H1 (cell line): ENCODE measurements around the gene LCOR. TPM values are rescaled to one million over a fixed set of nuclear protein-coding genes. Genes with fewer than 3 reads are reported as not detected.

Experiments
- CTCF ChIA-PET: fragments of 300-600 bp; sonication (Branson Sonifier 250); formaldehyde crosslinking; loops from one replicate; lab custom pipeline; 2021; ENCODE audit not compliant: partially characterized antibody; lab: Charles Lee
- POLR2A ChIA-PET: fragments of 300-600 bp; sonication (Branson Sonifier 250); formaldehyde crosslinking; loops from one replicate; lab custom pipeline; 2021; ENCODE audit warnings: inconsistent platforms; ENCODE audit not compliant: partially characterized antibody; lab: Charles Lee
- DNase-seq, 2 experiments: peaks; one replicate each; pipeline versions ENCODE4 v3.0.0 to v3.0.0-alpha.2; 2010 to 2022; ENCODE audit warnings: low spot score in 2 of 2, low read depth in 1 of 2, mixed read lengths in 1 of 2
- FAIRE-seq: peaks from 2 replicates; lab custom pipeline; 2011; peaks lifted over from hg19 to GRCh38; lab: Jason Lieb, UNC
- H2AFZ ChIP-seq: 2 replicates; pipeline ENCODE4 v1.8.1; 2012; ENCODE audit warnings: low read length, inconsistent platforms
- H2AK5ac ChIP-seq: 2 replicates; pipeline ENCODE4 v1.6.1; 2013; ENCODE audit warnings: low read depth, low read length
- H2BK120ac ChIP-seq: replicated peaks from 2 replicates; pipeline ENCODE3; 2013; ENCODE audit warnings: low read depth, low read length, inconsistent platforms
- H2BK12ac ChIP-seq: 2 replicates; pipeline ENCODE4 v1.6.1; 2013; ENCODE audit warnings: low read depth, low read length
- H2BK15ac ChIP-seq: 2 replicates; pipeline ENCODE4 v1.6.1; 2013; ENCODE audit warnings: low read length
- H2BK20ac ChIP-seq: 2 replicates; pipeline ENCODE4 v1.6.1; 2013; ENCODE audit warnings: low read length
- H2BK5ac ChIP-seq: 2 replicates; pipeline ENCODE4 v1.6.1; 2013; ENCODE audit warnings: low read depth, low read length
- H3K14ac ChIP-seq: 2 replicates; pipeline ENCODE4 v1.6.1; 2013; ENCODE audit warnings: inconsistent platforms; ENCODE audit not compliant: insufficient read length
- H3K18ac ChIP-seq: 2 replicates; pipeline ENCODE4 v1.6.1; 2013; ENCODE audit warnings: low read length; ENCODE audit errors: extremely low read depth
- H3K23ac ChIP-seq: 2 replicates; pipeline ENCODE4 v1.6.1; 2013; ENCODE audit warnings: inconsistent platforms; ENCODE audit not compliant: insufficient read length
- H3K23me2 ChIP-seq: 2 replicates; pipeline ENCODE4 v1.6.1; 2013; ENCODE audit warnings: low read depth, low read length
- H3K27ac ChIP-seq: 2 replicates; pipeline ENCODE4 v1.6.1; 2011; ENCODE audit warnings: low read depth, low read length, inconsistent platforms
- H3K27me3 ChIP-seq, 4 experiments: replicated peaks in 1 of 4; 1 replicate in 1 of 4; 2 replicates in 3 of 4; pipeline versions ENCODE4 v1.6.1 to v1.8.1; 2011 to 2013; ENCODE audit warnings: low read length in 3 of 4, mild to moderate bottlenecking in 3 of 4, inconsistent platforms in 2 of 4, mixed read lengths in 2 of 4, moderate library complexity in 1 of 4; ENCODE audit not compliant: control insufficient read depth in 3 of 4, insufficient read depth in 3 of 4; ENCODE audit errors: extremely low read depth in 1 of 4
- H3K36me3 ChIP-seq, 4 experiments: 2 replicates each; pipeline versions ENCODE4 v1.6.1 to v1.8.1; 2011 to 2013; ENCODE audit warnings: mild to moderate bottlenecking in 4 of 4, low read length in 3 of 4, moderate library complexity in 2 of 4, control low read depth in 1 of 4, inconsistent platforms in 1 of 4; ENCODE audit not compliant: insufficient read depth in 4 of 4, control insufficient read depth in 2 of 4
- H3K4ac ChIP-seq: replicated peaks from 2 replicates; pipeline ENCODE3; 2013; ENCODE audit warnings: low read length, low read depth, mixed read lengths, inconsistent platforms; ENCODE audit not compliant: insufficient read length
- H3K4me1 ChIP-seq, 4 experiments: replicated peaks in 1 of 4; 1 replicate in 1 of 4; 2 replicates in 3 of 4; pipeline versions ENCODE4 v1.6.1 to v1.8.1; 2011 to 2013; ENCODE audit warnings: low read length in 3 of 4, inconsistent platforms in 2 of 4, mixed read lengths in 1 of 4; ENCODE audit not compliant: insufficient read depth in 4 of 4, control insufficient read depth in 3 of 4
- H3K4me2 ChIP-seq, 2 experiments: 2 replicates each; pipeline versions ENCODE4 v1.6.1 to v1.8.1; 2011 to 2013; ENCODE audit warnings: low read depth in 2 of 2, low read length in 2 of 2, control low read depth in 1 of 2, inconsistent platforms in 1 of 2, mild to moderate bottlenecking in 1 of 2; ENCODE audit not compliant: insufficient read depth in 1 of 2
- H3K4me3 ChIP-seq, 4 experiments: fragments of 200-600, 300-600 bp in 1 of 4; sonication (generic), shearing (Covaris generic), sonication (Bioruptor Twin) in 1 of 4; 2 replicates each; pipeline versions ENCODE4 v1.5.1 to v1.8.1; 2011 to 2016; ENCODE audit warnings: low read length in 4 of 4, low read depth in 3 of 4, control low read depth in 2 of 4, inconsistent platforms in 2 of 4, mild to moderate bottlenecking in 2 of 4, mixed read lengths in 1 of 4, moderate library complexity in 1 of 4; ENCODE audit not compliant: insufficient read depth in 2 of 4; ENCODE audit errors: extremely low read depth in 1 of 4
- H3K56ac ChIP-seq: replicated peaks from 2 replicates; pipeline ENCODE3; 2013; ENCODE audit warnings: low read depth, mild to moderate bottlenecking, mixed read lengths, low read length, inconsistent platforms; ENCODE audit not compliant: insufficient read length
- H3K79me1 ChIP-seq: 2 replicates; pipeline ENCODE4 v1.6.1; 2013; ENCODE audit warnings: low read depth, low read length, control low read depth
- H3K79me2 ChIP-seq, 2 experiments: 2 replicates each; pipeline versions ENCODE4 v1.6.1 to v1.8.1; 2012 to 2013; ENCODE audit warnings: low read length in 2 of 2, mild to moderate bottlenecking in 2 of 2, inconsistent platforms in 1 of 2; ENCODE audit not compliant: insufficient read depth in 2 of 2, control insufficient read depth in 1 of 2
- H3K9ac ChIP-seq, 4 experiments: replicated peaks in 1 of 4; 1 replicate in 1 of 4; 2 replicates in 3 of 4; pipeline versions ENCODE4 v1.6.1 to v1.8.1; 2011 to 2013; ENCODE audit warnings: low read depth in 3 of 4, low read length in 3 of 4, control low read depth in 2 of 4, mild to moderate bottlenecking in 2 of 4, moderate library complexity in 2 of 4, inconsistent platforms in 1 of 4; ENCODE audit errors: extremely low read depth in 1 of 4
- H3K9me3 ChIP-seq, 2 experiments: 2 replicates each; pipeline versions ENCODE4 v1.6.1 to v1.8.1; 2012 to 2013; ENCODE audit warnings: mild to moderate bottlenecking in 2 of 2, moderate library complexity in 2 of 2, control low read depth in 1 of 2, inconsistent platforms in 1 of 2, low read depth in 1 of 2, low read length in 1 of 2, mixed read lengths in 1 of 2; ENCODE audit not compliant: insufficient read depth in 2 of 2
- H4K20me1 ChIP-seq, 2 experiments: replicated peaks in 1 of 2; 2 replicates each; pipeline versions ENCODE3 to v1.8.1; 2011 to 2013; ENCODE audit warnings: inconsistent platforms in 2 of 2, low read length in 2 of 2, mild to moderate bottlenecking in 1 of 2; ENCODE audit not compliant: insufficient read depth in 2 of 2, control insufficient read depth in 1 of 2
- H4K5ac ChIP-seq: 2 replicates; pipeline ENCODE4 v1.6.1; 2013; ENCODE audit warnings: low read length, low read depth, mixed read lengths, inconsistent platforms; ENCODE audit not compliant: insufficient read length
- H4K8ac ChIP-seq: 2 replicates; pipeline ENCODE4 v1.8.0; 2013; ENCODE audit warnings: mild to moderate bottlenecking, moderate library complexity, low read length, inconsistent platforms; ENCODE audit not compliant: insufficient read depth; ENCODE audit errors: extremely low read depth
- H4K91ac ChIP-seq: replicated peaks from 2 replicates; pipeline ENCODE3; 2013; ENCODE audit warnings: low read length, mixed read lengths, inconsistent platforms; ENCODE audit not compliant: insufficient read length
- CTCF ChIP-seq, 3 experiments: IDR thresholded peaks; 1 replicate in 2 of 3; 2 replicates in 1 of 3; pipeline versions ENCODE4 v1.5.1 to v1.6.1; 2011; ENCODE audit warnings: low read length in 3 of 3, mild to moderate bottlenecking in 3 of 3, inconsistent platforms in 2 of 3, low read depth in 1 of 3, moderate library complexity in 1 of 3; ENCODE audit not compliant: insufficient read depth in 1 of 3; ENCODE audit errors: control extremely low read depth in 1 of 3
- MAFK ChIP-seq: IDR thresholded peaks from 2 replicates; pipeline ENCODE4 v1.6.1; 2012; ENCODE audit warnings: low read depth, mild to moderate bottlenecking, improper control_type of control experiment, low read length
- TCF12 ChIP-seq: IDR thresholded peaks from 2 replicates; pipeline ENCODE4 v1.6.1; 2011; ENCODE audit warnings: low read depth, mild to moderate bottlenecking, low read length
- WGBS, 2 experiments: shearing (Covaris generic) in 1 of 2; methylation state at CpG; one replicate each; pipeline versions ENCODE4 v1.1.6 to v1.1.7; 2013 to 2015; ENCODE audit warnings: low lambda C conversion rate in 2 of 2, mixed read lengths in 2 of 2, inconsistent platforms in 1 of 2, low coverage in 1 of 2, missing lambda C conversion rate in 1 of 2; ENCODE audit not compliant: insufficient replicate concordance in 2 of 2, insufficient coverage in 1 of 2, insufficient read length in 1 of 2; ENCODE audit errors: extremely low coverage in 1 of 2, missing lambda C conversion rate in 1 of 2; 5-methylcytosine and 5-hydroxymethylcytosine counted together
- polyA plus RNA-seq, 7 experiments: library from polyadenylated mRNA; depleted of rRNA in 3 of 7; stranded (reverse) in 5 of 7; unstranded in 2 of 7; fragments of >200 nt in 5 of 7; fragments of 200-250 nt in 2 of 7; gene quantifications; 1 replicate in 5 of 7; 2 replicates in 1 of 7; 4 replicates in 1 of 7; pipeline versions ENCODE4 v1.2.1 to v1.2.3, GENCODE V29; 2011 to 2013; ENCODE audit warnings: missing spikeins in 2 of 7, mixed read lengths in 2 of 7
- total RNA-seq: library from RNA; stranded (reverse); fragmentation: NEBNext Ultra II Directional; extraction: Animal tissue kit (Norgen Biotek cat#: 25700); gene quantifications from 2 replicates; pipeline ENCODE4 v1.2.1, GENCODE V29; 2021

The LCOR gene
- total and polyA plus RNA-seq, 2 of the 8 experiments (the other 6 are each of a cell fraction or from before 2014, with no cell fraction given) = 4.7 to 25.5 TPM

GRCh38 chr10:96858038-96858705 lies 26.1 kb downstream of the LCOR start:
- no peak overlapping the region for H2BK20ac ChIP-seq
- no peak overlapping the region for H3K56ac ChIP-seq
- WGBS, 2 experiments = 84% methylated on average over 2 of the region's 2 CpGs; no CpG with 5 or more reads in 1 of the 2 experiments
- H3K79me1 ChIP-seq = peaks cover 5% of the 10 kb centered on the region
- FAIRE-seq (no peak), DNase-seq (no peak)
- peaks cover 3 to 10% of the 10 kb centered on the region in 2 experiments for H4K20me1 ChIP-seq
- ChIA-PET POLR2A (no interaction called here), CTCF (no interaction called here)
- no peak overlapping the region for H3K9ac ChIP-seq
- H3K4me3 ChIP-seq = no peak overlapping the region
- no peak overlapping the region for H2BK15ac ChIP-seq
- H2BK12ac ChIP-seq = no peak overlapping the region
- no peak overlapping the region for H3K4me2 ChIP-seq
- no peak overlapping the region for H2BK120ac ChIP-seq
- peaks cover 0 to 5% (median 0%) of the 10 kb centered on the region in 4 experiments; a peak in 1 of 7 replicates for H3K4me1 ChIP-seq
- H3K9me3 ChIP-seq = no peaks in the 10 kb centered on the region
- no peak overlapping the region for H3K23ac ChIP-seq
- no peak overlapping the region for H3K18ac ChIP-seq
- H3K23me2 ChIP-seq = no peaks in the 10 kb centered on the region; the same call in 1 of the 2 replicates
- H3K36me3 ChIP-seq = peaks cover 0 to 3% (median 0%) of the 10 kb centered on the region in 4 experiments; a peak in 1 of 8 replicates
- peaks cover 3 to 80% of the 10 kb centered on the region in 2 experiments; a peak in 3 of 4 replicates for H3K79me2 ChIP-seq
- no peak overlapping the region for H2AK5ac ChIP-seq
- H4K8ac ChIP-seq = no peak overlapping the region
- no peak overlapping the region for H2BK5ac ChIP-seq
- no peak overlapping the region for H3K14ac ChIP-seq
- no peak overlapping the region for H2AFZ ChIP-seq
- no peak overlapping the region for H3K4ac ChIP-seq
- H3K27me3 ChIP-seq = no peaks in the 10 kb centered on the region
- H3K27ac ChIP-seq = no peak overlapping the region
- H4K5ac ChIP-seq = no peak overlapping the region
- no peak overlapping the region for H4K91ac ChIP-seq
- TF ChIP-seq CTCF (IDR thresholded peaks at IDR 0.05; ENCODE audit: control extremely low read depth in 1 of 3, insufficient read depth in 1 of 3, low read depth in 1 of 3, low read length in 3 of 3) (no peak), MAFK (no peak), TCF12 (no peak)
